ENCODE results near the gene GBE1. TPM values are rescaled to one million over a fixed set of nuclear protein-coding genes. Genes with fewer than 3 reads are reported as not detected.

GBE1 gene
- polyA plus RNA-seq, 1 donor (not counting 4 experiments of a cell fraction or from before 2014, with no cell fraction given): 30.2 TPM

GRCh38 chr3:81445712-81446111 lies 315.7 kb downstream of the GBE1 start:
- Histone ChIP-seq H3K9me1 (ENCODE audit: control insufficient read depth, extremely low read depth, insufficient read depth, low read length) (no peaks in the 10 kb centered on the region), H4K20me1 (ENCODE audit: control insufficient read depth, extremely low read depth, insufficient read depth, low read length) (no peaks in the 10 kb centered on the region), H3K4me1 (ENCODE audit: control insufficient read depth, extremely low read depth, insufficient read depth, low read length) (peaks cover 13% of the 10 kb centered on the region), H3K9me3 (ENCODE audit: control insufficient read depth, low read depth, low read length) (no peaks in the 10 kb centered on the region), H3K27me3 (ENCODE audit: control insufficient read depth, extremely low read depth, insufficient read depth, low read length) (no peaks in the 10 kb centered on the region), H3K27ac (ENCODE audit: control insufficient read depth, insufficient read depth, low read length) (no peak overlapping the region), H2AFZ (ENCODE audit: control insufficient read depth, low read length) (no peak overlapping the region), H3K4me3 (ENCODE audit: control insufficient read depth in 2 of 3, extremely low read depth in 1 of 3, insufficient read depth in 2 of 3, low read depth in 1 of 3, low read length in 3 of 3) (no peak overlapping the region), H3K36me3 (ENCODE audit: control insufficient read depth in 2 of 2, extremely low read depth in 1 of 2, insufficient read depth in 2 of 2, low read length in 2 of 2) (no peaks in the 10 kb centered on the region), H3K79me2 (ENCODE audit: control insufficient read depth, insufficient read depth, low read length) (no peaks in the 10 kb centered on the region), H3K4me2 (ENCODE audit: control insufficient read depth, extremely low read depth, insufficient read depth, low read depth, low read length) (no peak overlapping the region), H3K9ac (ENCODE audit: control insufficient read depth, extremely low read depth, insufficient read depth, low read length) (no peak overlapping the region)
- dilution Hi-C loops (cut with MboI; ENCODE audit: extremely low pct_ligation_motif_present, low sequenced_read_pairs): no loop called here
- TF ChIP-seq, protein P1, sequence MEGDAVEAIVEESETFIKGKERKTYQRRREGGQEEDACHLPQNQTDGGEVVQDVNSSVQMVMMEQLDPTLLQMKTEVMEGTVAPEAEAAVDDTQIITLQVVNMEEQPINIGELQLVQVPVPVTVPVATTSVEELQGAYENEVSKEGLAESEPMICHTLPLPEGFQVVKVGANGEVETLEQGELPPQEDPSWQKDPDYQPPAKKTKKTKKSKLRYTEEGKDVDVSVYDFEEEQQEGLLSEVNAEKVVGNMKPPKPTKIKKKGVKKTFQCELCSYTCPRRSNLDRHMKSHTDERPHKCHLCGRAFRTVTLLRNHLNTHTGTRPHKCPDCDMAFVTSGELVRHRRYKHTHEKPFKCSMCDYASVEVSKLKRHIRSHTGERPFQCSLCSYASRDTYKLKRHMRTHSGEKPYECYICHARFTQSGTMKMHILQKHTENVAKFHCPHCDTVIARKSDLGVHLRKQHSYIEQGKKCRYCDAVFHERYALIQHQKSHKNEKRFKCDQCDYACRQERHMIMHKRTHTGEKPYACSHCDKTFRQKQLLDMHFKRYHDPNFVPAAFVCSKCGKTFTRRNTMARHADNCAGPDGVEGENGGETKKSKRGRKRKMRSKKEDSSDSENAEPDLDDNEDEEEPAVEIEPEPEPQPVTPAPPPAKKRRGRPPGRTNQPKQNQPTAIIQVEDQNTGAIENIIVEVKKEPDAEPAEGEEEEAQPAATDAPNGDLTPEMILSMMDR (optimal IDR thresholded peaks at IDR 0.05 in 1 of 3, IDR thresholded peaks at IDR 0.05 in 1 of 3, conservative IDR thresholded peaks at IDR 0.05 in 1 of 3; ENCODE audit: extremely low read depth in 1 of 3, insufficient read depth in 2 of 3, low read length in 3 of 3): no peak
- TF ChIP-seq EZH2 (IDR thresholded peaks at IDR 0.05; ENCODE audit: low read length): no peak
- DNase-seq (ENCODE audit: low read depth, low spot score) (no peak), FAIRE-seq (no peak)

DNA sequence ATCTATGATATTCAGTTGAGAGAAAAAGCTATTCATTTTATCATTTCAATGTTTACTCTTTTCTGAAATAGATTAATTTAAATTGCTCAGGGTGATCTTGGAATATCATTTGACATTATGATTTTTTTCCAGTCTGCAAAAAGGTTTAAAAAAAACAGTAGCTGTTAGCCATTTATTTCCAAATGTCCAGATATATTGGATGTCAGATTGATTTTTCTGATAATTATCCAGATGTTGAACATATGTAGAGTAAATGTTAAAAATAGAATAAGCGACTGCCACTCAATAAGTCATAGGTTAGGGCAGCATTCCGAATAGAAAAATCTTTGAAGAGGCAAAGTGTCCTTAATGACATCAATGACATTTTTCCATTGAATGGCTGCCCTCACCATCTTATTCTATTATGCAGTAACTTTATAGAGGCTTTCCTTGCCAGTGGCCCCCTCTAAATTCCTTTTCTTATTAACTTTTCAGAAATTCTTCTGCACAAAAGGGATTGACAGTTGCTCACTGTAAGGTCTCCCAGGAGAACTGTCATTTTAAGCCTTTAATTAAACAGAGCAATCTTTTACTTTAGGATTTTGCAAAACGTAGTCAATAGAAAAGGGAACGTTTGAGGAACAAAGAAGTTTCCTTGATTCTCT lies 316.5 kb downstream of the GBE1 start:
- Histone ChIP-seq H3K4me2 (ENCODE audit: control insufficient read depth, extremely low read depth, insufficient read depth, low read depth, low read length) (no peak overlapping the region), H3K9ac (ENCODE audit: control insufficient read depth, extremely low read depth, insufficient read depth, low read length) (no peak overlapping the region), H2AFZ (ENCODE audit: control insufficient read depth, low read length) (no peak overlapping the region), H3K27ac (ENCODE audit: control insufficient read depth, insufficient read depth, low read length) (no peak overlapping the region), H3K36me3 (ENCODE audit: control insufficient read depth in 2 of 2, extremely low read depth in 1 of 2, insufficient read depth in 2 of 2, low read length in 2 of 2) (no peaks in the 10 kb centered on the region), H3K79me2 (ENCODE audit: control insufficient read depth, insufficient read depth, low read length) (no peaks in the 10 kb centered on the region), H3K9me1 (ENCODE audit: control insufficient read depth, extremely low read depth, insufficient read depth, low read length) (no peaks in the 10 kb centered on the region), H4K20me1 (ENCODE audit: control insufficient read depth, extremely low read depth, insufficient read depth, low read length) (no peaks in the 10 kb centered on the region), H3K4me3 (ENCODE audit: control insufficient read depth in 2 of 3, extremely low read depth in 1 of 3, insufficient read depth in 2 of 3, low read depth in 1 of 3, low read length in 3 of 3) (no peak overlapping the region), H3K27me3 (ENCODE audit: control insufficient read depth, extremely low read depth, insufficient read depth, low read length) (no peaks in the 10 kb centered on the region), H3K4me1 (ENCODE audit: control insufficient read depth, extremely low read depth, insufficient read depth, low read length) (peaks cover 13% of the 10 kb centered on the region), H3K9me3 (ENCODE audit: control insufficient read depth, low read depth, low read length) (no peaks in the 10 kb centered on the region)
- dilution Hi-C loops (cut with MboI; ENCODE audit: extremely low pct_ligation_motif_present, low sequenced_read_pairs): no loop called here
- DNase-seq (ENCODE audit: low read depth, low spot score): no peak
- FAIRE-seq: no peak
- TF ChIP-seq EZH2 (IDR thresholded peaks at IDR 0.05; ENCODE audit: low read length): no peak
- TF ChIP-seq, protein P1 (optimal IDR thresholded peaks at IDR 0.05 in 1 of 3, IDR thresholded peaks at IDR 0.05 in 1 of 3, conservative IDR thresholded peaks at IDR 0.05 in 1 of 3; ENCODE audit: extremely low read depth in 1 of 3, insufficient read depth in 2 of 3, low read length in 3 of 3): no peak

All from keratinocyte (primary cell).